Measurements from ENCODE around the gene LARP4.

GRCh38 chr12:50425589-50426258 is 25.0 kb downstream of the LARP4 start:
- TF ChIP-seq POLR2AphosphoS5 (IDR thresholded peaks at IDR 0.05; ENCODE audit: low read depth): no peak
- TF ChIP-seq CTCF (conservative IDR thresholded peaks at IDR 0.05; ENCODE audit: low read depth in 2 of 2): no peak
- TF ChIP-seq EZH2phosphoT487 (IDR thresholded peaks at IDR 0.05; ENCODE audit: unreplicated experiment): no peak
- no peak for TF ChIP-seq EZH2 (IDR thresholded peaks at IDR 0.05; ENCODE audit: low read depth, unreplicated experiment)
- TF ChIP-seq REST (IDR thresholded peaks at IDR 0.05; ENCODE audit: unreplicated experiment): no peak
- TF ChIP-seq STAT1 (IDR thresholded peaks at IDR 0.05; ENCODE audit: unreplicated experiment): no peak
- TF ChIP-seq NANOG (IDR thresholded peaks at IDR 0.05; ENCODE audit: borderline replicate concordance): no peak
- TF ChIP-seq JUNB (IDR thresholded peaks at IDR 0.05; ENCODE audit: unreplicated experiment): no peak
- TF ChIP-seq ETS1 (IDR thresholded peaks at IDR 0.05): no peak
- TF ChIP-seq CREB1 (CRISPR knock-in tag; IDR thresholded peaks at IDR 0.05; ENCODE audit: low read depth): no peak
